WI38 (cell line): ENCODE results near the gene APOBEC3F.
"Not testable (repeated sequence)": the region's sequence is repeated elsewhere in the genome, so short reads cannot be mapped to it uniquely, and the experiment has no call there.

Experiments
- H3K4me3 ChIP-seq: 2 replicates; pipeline ENCODE4 v1.5.1; 2011; ENCODE audit warnings: low read depth, mild to moderate bottlenecking, control low read depth, low read length
- CTCF ChIP-seq: IDR thresholded peaks from 2 replicates; pipeline ENCODE4 v1.5.1; 2012; ENCODE audit warnings: low read depth, mild to moderate bottlenecking, control low read depth, low read length

APOBEC3F gene

GRCh38 chr22:39068033-39068785 lies 27.5 kb downstream of the APOBEC3F start:
- no peak overlapping the region for H3K4me3 ChIP-seq
- no peak for TF ChIP-seq CTCF

GRCh38 chr22:39070186-39070585 lies 29.5 kb downstream of the APOBEC3F start:
- no peak overlapping the region for H3K4me3 ChIP-seq
- no peak for TF ChIP-seq CTCF

GRCh38 chr22:39072581-39072981 lies 31.9 kb downstream of the APOBEC3F start:
- H3K4me3 ChIP-seq: not testable (repeated sequence)

- no peak overlapping the region for H3K4me3 ChIP-seq
- no peak for TF ChIP-seq CTCF
Measured at GRCh38 chr22:39073981-39074380, 33.3 kb downstream of the APOBEC3F start.

GRCh38 chr22:39076155-39077025 lies 35.7 kb downstream of the APOBEC3F start:
- not testable (repeated sequence) for H3K4me3 ChIP-seq

GRCh38 chr22:39077026-39077840 lies 36.6 kb downstream of the APOBEC3F start, which contains the start of gene APOBEC3G:
TSS of gene APOBEC3G (plus strand) at chr22:39077275. CDS start at chr22:39077362, 87 bp downstream.
- H3K4me3 ChIP-seq: peak within 1 kb of the TSS; percentile 59

GRCh38 chr22:39077912-39078311 lies 37.2 kb downstream of the APOBEC3F start:
- H3K4me3 ChIP-seq: peak overlapping the region; percentile 59

GRCh38 chr22:39078329-39078728 lies 37.7 kb downstream of the APOBEC3F start:
- H3K4me3 ChIP-seq: no peak overlapping the region
- TF ChIP-seq CTCF: no peak

- not testable (repeated sequence) for H3K4me3 ChIP-seq
Measured at GRCh38 chr22:39079054-39079637, 38.5 kb downstream of the APOBEC3F start.
